HK-2 (cell line): Measurements from ENCODE around the gene UBE2S.

Experiments
- DNase-seq: peaks from one replicate; pipeline ENCODE4 v3.0.0-alpha.2; 2018; ENCODE audit not compliant: unreplicated experiment

Gene UBE2S

GRCh38 chr19:55383279-55384130 is 24.1 kb downstream of the UBE2S start:
- DNase-seq = peak; percentile 78

GRCh38 chr19:55382522-55383054 is 25.0 kb downstream of the UBE2S start:
- DNase-seq = no peak

- no peak for DNase-seq
These were observed 25.6 kb downstream of the UBE2S start for GRCh38 chr19:55382013-55382412.

GRCh38 chr19:55379174-55379573 is 28.4 kb downstream of the UBE2S start:
- no peak for DNase-seq

DNA sequence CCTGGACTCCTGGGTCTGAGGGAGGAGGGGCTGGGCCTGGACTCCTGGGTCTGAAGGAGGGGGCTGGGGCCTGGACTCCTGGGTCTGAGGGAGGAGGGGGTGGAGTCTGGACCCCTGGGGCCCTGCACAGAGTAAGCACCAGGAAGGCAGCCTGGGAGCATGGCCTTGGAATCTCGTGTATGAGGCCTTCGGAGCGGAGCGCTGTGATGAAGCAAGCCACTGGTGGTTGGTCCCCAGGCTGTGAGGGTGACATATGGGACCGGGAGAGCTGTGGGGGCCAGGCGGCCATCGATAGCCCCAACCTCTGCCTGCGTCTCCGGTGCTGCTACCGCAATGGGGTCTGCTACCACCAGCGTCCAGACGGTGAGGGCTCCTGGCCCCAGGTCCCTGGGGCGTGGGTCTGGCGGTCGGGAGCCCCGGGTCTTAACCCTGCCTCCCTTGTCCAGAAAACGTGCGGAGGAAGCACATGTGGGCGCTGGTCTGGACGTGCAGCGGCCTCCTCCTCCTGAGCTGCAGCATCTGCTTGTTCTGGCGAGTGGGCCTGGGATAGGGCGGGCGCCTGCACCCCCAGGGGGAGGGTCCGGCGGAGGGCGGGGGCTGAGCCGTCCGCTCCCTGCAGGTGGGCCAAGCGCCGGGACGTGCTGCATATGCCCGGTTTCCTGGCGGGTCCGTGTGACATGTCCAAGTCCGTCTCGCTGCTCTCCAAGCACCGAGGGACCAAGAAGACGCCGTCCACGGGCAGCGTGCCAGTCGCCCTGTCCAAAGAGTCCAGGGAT is 30.0 kb downstream of the UBE2S start:
- DNase-seq = no peak

- DNase-seq = no peak
These were observed 31.2 kb downstream of the UBE2S start, which contains the start of gene TMEM190 for GRCh38 chr19:55376241-55376933. TSS of gene TMEM190 (plus strand) at chr19:55376826. CDS start at chr19:55376854, 28 bp downstream.

DNA sequence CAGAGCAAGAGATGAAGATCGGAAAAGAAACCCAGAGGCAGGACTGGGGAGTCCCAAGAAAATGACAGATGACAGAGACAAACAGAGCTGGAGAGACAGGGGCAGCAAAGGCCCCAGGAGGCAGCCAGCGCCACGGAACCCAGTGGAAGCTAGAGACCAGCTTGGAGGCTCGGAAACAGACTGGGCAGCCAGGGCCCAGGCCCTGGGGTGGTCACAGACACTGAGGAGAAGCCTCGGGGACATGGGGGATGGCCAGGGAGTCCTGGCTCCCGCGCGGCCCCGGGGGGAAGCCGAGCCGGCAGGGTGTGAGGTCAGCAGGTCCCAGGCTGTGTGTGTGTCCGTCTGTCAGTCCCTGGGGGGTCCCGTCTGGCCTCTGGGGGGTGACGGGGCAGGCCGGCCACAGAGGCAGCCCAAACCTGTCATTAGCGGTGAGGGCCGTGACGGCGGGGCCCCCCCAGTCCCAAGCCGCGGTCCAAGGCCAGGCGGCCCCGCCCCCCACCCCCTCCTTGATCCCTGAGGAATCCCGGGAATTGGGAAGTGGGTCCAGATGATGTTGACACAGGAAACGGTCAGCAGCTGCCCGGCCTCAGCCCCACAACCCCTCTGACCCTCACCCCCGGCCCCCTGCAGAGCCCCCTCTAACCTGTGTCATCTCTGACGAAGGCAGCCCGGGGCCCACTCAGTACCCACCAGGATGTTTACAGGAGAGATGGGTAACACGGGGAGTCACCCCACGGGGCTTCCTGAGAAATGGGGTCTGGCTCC is 33.4 kb downstream of the UBE2S start:
- peak; percentile 84 for DNase-seq

GRCh38 chr19:55373306-55373992 is 34.1 kb downstream of the UBE2S start:
- DNase-seq = peak; percentile 55

- peak; percentile 88 for DNase-seq
These were observed 35.1 kb downstream of the UBE2S start for GRCh38 chr19:55372316-55373081.

- DNase-seq = peak; percentile 84
These were observed 37.1 kb downstream of the UBE2S start, which contains the start of gene IL11 for GRCh38 chr19:55370305-55370988. TSS of gene IL11 (minus strand) at chr19:55370463. CDS start at chr19:55370310, 153 bp downstream.

- peak; percentile 83 for DNase-seq
These were observed 37.8 kb downstream of the UBE2S start for GRCh38 chr19:55369653-55370304.

GRCh38 chr19:55368701-55369563 is 38.7 kb downstream of the UBE2S start:
- DNase-seq = peak; percentile 59

DNA sequence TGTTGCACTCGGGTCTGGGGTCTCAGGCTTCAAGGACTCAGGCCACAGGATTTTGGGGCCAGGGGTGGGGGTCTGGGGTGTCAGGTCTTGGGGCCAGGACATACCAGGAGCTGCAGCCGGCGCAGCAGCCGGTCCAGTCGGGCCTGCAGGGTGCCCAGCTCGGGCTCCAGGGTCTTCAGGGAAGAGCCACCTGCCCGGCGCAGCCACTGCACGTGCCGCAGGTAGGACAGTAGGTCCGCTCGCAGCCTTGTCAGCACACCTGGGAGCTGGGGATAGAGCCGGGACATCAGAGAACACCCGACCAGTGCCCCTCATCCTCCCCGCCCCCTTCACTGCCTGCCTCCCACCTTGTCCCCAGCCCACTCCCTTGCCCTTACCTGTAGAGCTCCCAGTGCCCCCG is 39.5 kb downstream of the UBE2S start:
- DNase-seq = no peak

DNA sequence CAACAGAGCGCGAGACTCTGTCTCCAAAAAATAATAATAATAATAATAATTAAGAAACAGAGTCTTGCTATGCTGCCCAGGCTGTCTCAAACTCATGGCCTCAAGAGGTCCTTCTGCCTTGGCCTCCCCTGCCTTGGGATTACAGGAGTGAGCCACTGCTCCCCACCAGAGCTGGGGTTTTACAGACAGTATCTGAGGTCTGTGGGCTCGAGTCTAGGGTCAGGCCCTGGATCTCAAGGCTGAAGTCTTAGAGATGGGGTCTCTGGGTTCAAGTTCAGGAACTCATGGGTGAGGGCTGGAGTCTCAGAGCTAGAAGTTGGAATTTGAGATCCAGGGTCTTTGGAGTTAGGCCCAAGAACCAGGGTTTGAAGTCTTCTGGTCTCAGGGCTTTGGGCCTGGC is 40.8 kb downstream of the UBE2S start:
- no peak for DNase-seq

- DNase-seq = no peak
These were observed 41.6 kb downstream of the UBE2S start for GRCh38 chr19:55365964-55366363.

DNA sequence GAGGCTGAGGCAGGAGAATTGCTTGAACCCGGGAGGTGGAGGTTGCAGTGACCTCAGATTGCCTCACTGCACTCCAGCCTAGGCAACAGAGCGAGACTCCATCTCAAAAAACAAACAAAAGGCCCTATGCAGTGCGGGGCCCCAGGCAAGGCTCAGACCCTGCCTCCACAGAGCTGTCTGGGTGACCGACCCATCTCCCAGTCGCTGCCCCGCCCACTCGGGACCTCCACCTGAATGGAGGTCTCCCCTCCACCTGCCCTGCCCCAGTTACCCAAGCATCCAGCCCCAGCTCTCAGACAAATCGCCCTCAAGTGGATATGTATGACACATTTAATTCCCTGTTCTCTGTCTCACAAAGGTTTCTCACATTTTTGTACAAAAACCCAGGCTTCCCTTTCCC is 42.3 kb downstream of the UBE2S start:
- no peak for DNase-seq

DNA sequence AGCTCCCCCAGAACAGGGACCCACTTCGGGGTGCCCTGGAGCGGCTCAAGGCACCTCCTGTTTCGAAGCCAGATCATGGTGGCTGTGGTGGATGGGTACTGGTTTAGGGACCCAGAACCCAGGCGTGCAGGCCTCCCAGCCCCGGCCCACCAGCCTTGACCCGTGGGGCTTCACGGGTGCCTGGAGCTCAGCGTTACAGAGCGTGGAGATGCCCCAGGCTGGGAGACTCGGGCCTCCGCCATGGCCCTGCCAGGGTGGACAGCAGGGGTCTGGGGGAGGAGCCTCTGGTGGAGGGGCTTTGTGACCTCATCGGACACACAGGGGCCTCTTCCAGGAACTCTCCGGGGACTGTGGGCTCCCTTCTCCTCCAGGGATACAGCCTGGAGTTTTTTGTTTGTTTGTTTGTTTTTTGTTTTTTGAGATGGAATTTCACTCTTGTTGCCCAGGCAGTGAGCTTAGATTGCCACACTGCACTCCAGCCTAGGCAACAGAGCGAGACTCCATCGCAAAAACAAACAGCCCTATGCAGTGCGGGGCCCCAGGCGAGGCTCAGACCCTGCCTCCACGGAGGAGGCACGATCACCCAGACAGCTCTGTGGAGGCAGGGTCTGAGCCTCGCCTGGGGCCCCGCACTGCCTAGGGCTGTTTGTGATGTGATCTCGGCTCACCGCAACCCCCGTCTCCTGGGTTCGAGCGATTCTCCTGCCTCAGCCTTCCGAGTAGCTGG is 44.4 kb downstream of the UBE2S start, which contains the start of gene GARIN5B:
Gene GARIN5B (minus strand): TSS at position 271 of the 727 bp plus-strand sequence. CDS start 194 bp downstream, at position 77.
- DNase-seq = no peak
